NCI-H1048 (cell line): ENCODE measurements around the gene PPAT.
"Not testable (repeated sequence)": the region's sequence is repeated elsewhere in the genome, so short reads cannot be mapped to it uniquely, and the experiment has no call there.

Source experiments
- DNase-seq: peaks from one replicate; lab custom pipeline; 2025; lab: John Stamatoyannopoulos, UW

Gene PPAT

DNA sequence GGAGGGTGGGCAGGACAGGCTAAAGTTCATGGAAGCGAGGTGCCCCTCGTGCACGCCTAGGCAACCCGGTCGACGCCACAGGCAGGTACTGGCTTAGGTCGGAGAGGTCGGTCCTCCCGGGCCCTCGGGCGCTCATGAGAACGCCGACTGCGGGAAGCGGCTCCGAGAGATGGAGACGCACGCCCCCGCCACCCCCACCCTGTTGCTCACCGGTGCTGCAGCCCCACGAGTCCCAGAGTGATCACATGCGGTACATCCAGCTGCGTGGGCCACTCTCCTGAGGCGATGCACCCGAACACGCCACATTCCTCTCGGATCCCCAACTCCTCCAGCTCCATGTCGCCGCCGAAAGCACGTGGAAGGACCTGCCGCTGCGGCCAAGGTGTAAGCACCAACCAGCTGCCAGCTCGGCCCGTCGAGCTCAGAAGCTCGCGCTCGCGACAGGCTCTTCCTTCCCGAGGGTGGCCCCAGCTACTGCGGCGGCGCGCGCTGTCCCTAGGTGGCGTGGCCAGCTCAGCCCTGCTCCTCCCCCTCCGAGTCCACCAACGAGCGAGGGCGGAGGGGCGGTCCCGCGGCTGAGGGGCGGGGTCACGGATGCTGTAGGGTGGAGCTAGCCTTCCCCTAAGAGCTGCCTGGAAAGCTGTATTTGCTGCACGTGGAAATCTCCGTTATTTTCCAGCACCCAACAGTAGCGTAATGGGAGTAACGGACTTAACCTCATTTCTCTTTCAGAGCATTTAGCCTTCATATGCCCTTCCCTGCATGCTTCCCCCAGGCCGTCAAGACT is at the start of gene PPAT:
PPAT (minus strand) TSS at position 476 of the 787 bp plus-strand sequence; CDS start at position 338, 138 bp downstream.
- peak; percentile 92 for DNase-seq

DNA sequence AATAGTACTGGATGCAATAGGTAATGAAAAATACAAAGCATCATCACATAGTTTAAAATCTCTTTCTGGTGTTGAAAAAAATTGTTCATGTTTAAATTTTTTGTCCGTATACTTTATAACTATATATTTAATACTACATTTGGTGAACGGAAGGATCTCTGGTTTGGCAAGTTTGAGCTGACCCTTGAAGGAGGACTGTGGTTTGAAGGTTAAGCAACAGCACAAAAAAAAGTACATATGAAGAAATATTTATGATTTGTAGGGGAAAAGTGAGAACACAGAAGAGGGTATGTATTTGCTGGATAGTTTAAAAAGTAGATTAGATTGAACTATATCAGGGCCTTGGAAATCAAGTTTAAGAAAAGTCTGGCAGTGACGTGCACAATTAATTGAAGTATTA is 45.3 kb upstream of the PPAT start:
- no peak for DNase-seq

DNA sequence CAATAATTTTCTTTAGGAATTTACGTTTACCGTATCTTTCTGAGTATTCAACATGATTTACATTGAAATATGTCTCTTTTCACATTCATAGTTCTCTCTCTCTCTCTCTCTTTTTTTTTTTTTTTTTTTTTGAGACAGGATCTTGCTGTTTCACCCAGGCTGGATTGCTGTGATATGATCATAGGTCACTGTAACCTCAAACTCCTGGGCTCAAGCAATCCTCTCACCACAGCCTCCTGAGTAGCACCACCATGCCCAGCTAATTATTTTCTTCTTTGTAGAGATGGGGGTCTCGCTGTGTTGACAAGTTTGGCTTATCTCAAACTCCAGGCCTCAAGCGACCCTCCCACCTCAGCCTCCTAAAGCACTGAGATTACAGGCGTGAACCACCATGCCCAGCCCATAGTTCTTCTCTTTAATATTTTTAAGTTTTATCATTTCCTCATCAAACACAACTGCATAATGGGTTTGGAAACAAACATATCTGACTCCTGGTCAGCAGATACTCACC is 41.8 kb upstream of the PPAT start:
- DNase-seq = no peak

DNA sequence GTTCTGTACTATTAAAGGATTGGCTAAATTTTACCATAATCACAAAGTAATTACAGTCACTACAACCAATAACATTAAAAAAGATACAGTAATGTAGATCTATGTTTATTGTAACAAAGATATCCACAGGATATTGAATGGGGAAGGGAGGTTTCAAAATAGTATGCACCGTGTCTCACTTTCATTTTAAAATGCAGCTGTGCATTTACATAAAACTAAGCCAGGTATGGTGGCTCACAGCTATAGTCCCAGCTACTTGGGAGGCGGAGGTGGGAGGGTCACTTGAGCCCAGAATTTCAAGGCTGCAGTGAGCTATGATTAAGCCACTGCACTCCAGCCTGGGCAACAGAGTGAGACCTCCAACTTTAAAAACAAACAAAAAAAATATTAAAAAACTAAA is 40.5 kb upstream of the PPAT start:
- DNase-seq = no peak

DNA sequence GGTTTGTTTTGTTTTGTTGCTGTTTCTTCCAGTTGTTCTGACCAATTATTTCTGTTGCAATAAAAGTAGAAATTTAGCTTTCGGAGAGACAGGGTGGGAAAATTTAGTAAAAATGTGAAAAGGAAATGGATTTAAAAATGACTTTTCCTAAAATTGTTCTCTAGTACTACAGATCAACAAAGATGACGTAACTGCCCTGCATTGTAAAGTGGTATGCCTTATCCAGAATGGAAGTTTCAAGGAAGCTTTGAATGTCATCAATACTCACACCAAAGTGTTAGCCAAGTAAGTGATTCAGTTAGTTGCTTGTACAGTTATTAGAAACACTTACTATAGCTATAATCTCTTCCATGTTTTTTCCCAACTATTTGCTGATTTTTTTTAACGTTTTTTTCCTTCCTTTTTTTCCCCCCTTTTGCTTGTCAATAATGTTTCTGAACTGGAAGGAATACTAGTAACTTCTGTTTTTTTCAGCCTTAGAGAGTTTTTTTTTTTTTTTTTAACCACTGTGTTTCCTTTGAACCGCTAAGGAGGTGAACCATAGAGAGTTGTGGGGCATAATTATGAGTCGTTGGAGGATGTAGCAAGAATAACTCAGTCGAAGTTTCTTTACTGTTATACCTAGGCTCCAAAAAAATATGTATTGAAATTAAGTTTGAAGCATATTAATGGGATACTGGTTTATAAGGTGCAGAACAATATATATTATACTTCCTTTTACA is 34.2 kb upstream of the PPAT start:
- no peak for DNase-seq

DNA sequence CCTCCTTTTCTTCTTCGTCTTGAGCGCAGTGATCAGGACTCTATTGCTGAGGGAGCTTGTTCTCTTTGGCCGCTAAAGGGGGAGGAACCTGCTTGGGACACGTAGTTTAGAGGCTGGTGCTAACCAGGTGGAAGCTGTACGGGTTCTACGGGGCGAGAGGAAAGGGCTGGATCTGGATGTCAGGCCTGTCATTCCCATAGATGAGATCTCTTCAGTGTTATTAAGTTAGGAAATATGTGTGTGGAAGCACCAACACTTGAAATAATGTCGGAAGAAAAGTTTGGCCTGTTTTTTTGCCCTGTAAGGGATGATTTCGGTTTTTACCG is 32.6 kb upstream of the PPAT start:
- DNase-seq = no peak

DNA sequence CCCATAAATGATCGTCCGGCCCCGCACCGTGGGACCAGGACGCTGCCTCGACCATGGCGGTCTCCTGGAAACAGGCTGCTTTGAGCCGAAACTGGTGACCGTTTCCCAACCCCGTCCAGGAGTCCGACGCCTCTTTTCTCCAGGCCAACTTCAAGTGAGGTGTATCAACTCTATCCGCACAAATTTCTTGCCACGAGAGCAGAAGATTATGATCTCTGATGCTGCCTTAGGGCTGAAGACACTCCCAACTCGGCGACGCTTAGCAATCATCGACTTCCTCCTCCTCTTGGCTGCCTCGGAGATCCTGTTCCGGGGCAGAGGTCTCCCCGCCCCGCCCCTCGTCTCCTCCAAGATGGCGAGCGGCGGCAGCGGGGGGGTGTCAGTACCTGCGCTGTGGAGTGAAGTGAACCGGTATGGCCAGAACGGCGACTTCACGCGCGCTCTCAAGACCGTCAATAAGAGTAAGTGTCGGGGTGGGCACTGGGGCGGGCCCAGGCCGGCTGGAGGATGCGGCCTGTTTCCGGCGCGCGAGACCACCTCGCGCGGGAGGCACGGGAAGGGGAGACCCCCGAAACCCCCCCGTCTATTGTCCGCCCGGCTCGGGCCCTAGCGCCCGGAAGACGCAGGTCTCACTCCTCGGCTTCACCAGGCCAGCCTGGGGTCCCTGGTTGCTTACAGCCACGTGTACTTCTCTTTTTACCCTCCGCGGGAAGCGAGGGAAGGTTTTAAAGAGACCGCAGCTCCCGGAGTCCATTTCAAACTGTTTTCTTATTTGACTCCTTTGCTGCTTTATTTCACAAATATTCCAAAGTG is 32.1 kb upstream of the PPAT start, which contains the start of gene SRP72:
SRP72 (plus strand) TSS at position 334 of the 813 bp plus-strand sequence; CDS start at position 353, 19 bp downstream.
- peak; percentile 74 for DNase-seq

DNA sequence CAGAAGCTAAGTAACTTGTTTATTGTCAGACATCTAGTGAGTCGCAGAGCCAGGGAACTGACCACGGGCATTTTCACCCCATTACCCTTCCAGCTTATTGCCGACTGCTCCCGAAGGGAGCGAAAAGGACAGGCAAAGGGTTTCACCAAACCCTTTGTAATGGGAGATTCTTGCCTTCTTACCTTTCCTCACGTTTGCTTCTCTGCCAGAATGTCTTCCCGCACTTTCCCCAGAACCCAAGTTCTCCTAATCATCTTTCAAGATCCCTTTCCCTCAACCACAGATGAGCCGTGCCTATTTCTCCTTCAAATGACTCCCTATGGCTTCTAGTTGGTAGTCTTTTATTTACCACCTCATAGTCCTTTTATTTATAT is 31.5 kb upstream of the PPAT start:
- no peak for DNase-seq

DNA sequence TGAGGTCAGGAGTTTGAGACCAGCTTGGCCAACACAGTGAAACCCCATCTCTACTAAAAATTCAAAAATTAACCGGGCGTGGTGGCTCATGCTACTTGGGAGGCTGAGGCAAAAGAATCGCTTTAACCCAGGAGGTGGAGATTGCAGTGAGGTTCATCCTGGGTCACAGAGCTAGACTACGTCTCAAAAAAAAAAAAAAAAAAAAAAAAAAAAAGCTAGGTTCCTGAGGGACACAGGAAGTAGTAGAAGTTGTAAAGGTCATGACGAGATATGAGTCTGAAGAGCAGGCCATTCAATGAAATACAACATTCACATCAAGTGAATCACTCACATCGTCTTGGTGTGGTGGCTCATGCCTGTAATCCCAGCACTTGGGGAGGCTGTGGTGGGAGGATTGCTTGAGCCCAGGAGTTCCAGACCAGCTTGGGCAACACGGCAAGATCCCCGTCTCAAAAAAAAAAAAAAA is 30.9 kb upstream of the PPAT start:
- DNase-seq = not testable (repeated sequence)

DNA sequence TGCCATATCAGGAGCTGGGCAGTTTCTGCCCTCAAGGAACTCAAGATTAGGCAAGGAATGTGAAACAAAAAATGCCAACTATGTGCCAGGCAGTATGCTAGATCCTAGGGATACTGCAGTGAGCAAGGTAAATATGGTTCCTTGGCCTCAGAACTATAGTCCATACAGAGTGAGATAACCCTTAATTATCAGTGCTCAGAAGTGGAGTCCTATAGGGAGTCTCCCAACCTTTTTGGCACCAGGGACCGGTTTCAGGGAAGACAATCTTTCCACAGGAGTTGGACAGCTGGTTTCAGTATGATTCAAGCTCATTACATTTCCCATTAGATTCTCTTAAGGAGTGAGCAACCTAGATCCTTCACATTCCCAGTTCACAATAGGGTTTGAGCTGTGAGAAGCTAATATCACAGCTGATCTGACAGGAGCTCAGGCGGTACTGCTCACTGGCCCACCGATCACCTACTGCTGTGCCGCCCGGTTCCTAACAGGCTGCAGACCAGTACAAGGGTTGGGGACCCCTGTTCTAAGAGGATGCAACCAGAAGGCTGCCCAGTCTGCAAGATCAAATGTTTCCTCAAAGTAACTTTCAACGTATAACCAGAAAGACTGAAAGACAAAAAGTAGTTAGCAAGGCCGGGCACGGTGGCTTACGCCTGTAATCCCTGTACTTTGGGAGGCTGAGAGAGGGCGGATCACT is 30.3 kb upstream of the PPAT start:
- DNase-seq = no peak

DNA sequence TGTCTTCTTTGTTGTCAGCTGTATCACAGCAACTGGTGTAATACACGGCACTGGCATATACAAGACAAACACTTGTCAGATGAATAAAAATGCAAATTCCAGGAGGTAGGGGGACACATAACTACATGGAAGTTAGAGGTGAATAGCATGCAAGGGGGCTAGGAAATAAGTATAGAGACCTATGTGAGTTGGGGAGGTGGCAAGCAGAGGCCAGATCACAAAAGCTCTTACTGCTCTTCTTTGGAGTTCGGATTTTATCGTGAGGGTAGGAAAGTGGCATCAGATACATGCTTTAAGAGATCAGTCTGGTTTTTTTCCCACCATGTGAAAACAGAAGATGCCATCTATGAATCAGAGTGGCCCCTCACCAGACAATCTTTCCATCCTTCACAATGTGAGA is 29.2 kb upstream of the PPAT start:
- DNase-seq = no peak

DNA sequence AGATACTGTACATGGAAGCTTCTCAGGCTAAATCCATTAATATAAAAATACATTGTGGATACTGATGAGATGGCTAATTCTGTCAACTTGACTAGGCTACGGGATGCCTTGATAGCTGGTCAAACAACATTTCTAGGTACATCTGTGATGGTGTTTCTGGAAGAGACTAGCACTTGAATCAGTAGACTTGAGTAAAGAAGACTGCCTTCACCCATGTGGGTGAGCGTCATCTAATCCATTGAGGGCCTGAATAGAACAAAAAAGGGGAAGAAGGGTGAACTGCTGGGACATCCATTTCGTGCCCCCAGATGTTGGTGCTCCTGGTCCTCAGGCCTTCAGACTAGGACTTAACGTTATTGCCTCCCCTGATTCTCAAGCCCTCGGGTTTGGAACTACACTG is 28.3 kb upstream of the PPAT start:
- no peak for DNase-seq

DNA sequence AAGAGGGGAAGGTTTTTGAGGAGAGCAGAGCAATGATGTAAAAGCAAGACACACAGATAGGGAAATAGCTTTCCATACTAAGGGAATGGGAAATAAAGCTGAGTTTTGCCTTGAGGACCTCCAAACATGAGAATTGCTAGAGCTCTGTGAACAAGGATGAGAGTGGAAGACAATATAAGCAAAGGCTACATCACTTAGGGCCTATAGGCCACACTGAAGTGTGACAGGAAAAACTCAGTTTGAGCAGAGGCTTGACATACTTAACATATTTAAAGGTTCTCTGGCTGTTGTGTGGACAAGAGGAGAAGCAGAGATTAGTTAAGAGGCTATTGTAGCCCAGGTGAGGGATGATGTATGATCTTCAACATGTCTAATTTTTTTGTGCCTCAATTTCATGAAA is 26.7 kb upstream of the PPAT start:
- no peak for DNase-seq

DNA sequence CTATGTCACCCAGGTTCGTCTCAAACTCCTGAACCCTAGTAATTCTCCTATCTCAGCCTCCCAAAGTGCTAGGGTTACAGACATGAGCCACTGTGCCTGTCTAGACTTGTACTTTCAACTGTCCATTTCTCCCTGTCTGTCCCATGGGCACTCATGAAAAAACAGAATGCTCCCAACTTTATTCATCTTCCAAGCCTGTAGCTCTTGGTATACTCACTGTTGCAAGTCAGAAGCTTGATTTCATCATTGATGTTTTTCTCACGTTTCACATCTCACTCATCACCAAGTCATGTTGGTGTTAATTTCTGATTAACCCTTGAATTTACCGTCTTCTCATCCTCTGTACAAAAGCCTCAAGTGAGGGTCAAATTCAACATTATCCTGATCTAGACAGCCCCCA is 24.7 kb upstream of the PPAT start:
- no peak for DNase-seq

DNA sequence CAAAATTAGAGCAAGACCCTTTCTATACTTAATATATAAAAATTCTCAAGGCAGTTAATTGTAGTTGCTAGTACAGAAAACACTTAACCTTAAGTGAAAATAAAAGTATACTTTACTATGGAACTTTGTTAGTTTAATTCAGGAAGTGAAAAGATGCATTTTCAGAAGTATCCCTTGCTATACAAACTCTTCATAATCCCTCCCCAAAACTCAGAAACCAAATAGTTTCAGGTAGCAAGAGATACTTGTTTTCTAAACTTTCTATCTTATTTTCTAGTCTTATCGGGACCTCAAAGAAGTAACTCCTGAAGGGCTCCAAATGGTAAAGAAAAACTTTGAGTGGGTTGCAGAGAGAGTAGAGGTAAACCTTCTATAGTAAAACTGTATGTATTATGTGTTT is 14.9 kb upstream of the PPAT start:
- no peak for DNase-seq

DNA sequence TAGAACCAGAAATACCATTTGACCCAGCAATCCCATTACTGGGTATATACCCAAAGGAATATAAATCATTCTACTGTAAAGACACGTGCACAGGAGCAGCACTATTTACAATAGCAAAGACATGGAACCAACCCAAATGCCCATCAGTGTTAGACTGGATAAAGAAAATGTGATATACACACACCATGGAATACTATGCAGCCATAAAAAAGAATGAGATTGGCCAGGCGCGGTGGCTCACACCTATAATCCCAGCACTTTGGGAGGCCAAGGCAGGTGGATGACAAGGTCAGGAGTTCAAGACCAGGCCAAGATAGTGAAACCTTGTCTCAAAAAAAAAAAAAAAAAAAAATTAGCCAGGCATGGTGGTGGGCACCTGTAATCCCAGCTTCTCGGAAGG is 14.1 kb upstream of the PPAT start:
- DNase-seq = not testable (repeated sequence)

DNA sequence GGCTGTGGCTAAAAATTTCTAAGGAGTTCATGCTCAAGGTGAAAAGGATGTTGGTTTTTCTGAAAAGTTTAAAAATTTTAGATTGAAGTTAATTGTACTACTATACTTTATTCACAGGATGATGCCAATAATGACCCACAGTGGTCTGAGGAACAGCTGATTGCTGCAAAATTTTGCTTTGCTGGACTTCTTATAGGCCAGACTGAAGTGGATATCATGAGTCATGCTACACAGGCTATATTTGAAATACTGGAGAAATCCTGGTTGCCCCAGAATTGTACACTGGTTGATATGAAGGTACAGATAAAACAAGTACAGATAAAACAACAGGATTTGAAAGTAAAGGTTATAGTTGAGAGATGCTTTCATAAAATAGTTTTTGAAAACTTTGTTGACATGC is 12.9 kb upstream of the PPAT start:
- DNase-seq = no peak

DNA sequence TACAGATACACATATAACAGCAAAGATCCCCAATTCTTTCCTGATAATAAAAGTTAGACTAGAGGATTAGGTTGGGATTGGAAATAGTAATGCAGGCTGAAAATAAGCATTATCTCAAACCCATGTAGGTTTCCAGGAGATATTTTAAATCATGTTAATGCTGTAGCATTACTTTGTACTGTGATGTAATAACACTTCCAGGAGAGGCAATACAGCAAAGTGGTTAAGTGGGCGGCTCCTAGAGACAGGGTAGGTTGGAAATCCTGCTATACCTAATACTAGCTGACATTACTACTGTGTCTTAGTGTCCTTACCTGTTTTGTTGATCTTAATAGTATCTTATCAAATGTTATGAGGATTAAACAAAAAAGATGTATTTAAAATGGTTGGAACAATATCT is 10.3 kb upstream of the PPAT start:
- no peak for DNase-seq

DNA sequence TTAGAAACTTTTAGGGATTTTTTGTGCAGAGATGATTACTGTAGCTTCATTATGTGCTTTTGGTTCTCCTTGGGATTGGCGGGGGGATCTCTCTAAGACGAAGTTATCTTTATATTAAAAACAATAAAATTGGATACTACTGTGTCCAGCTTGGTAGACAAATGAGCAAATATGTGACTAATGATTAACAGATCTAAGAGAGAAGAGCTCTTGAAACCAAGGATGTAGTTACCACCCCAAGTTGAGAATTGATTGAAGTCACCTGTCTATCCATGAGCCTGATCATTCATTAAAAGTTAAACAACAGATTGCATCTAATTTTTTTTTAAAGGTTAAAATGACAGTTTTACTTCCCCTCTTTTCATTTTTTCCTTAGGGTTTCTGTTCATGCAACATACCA is 9.3 kb upstream of the PPAT start:
- no peak for DNase-seq

DNA sequence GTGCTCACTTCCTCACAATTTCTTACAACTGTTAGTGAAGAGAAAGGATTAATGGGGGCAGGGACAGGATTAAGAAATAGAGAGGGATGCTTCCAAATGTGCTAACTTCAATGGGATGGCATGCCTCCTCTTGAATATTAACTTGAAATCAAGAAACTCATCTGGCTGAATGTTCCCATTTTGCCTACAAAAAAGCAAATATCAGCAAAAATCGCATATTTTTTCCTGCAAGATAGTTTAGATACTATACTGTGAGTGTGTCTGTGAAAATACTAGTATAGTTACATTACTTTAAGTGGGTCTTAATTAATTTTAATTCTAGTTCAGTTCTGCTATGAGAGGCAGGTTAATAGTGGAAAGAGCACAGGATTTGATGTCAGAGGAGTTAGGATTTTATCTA is 5.6 kb upstream of the PPAT start:
- DNase-seq = no peak

DNA sequence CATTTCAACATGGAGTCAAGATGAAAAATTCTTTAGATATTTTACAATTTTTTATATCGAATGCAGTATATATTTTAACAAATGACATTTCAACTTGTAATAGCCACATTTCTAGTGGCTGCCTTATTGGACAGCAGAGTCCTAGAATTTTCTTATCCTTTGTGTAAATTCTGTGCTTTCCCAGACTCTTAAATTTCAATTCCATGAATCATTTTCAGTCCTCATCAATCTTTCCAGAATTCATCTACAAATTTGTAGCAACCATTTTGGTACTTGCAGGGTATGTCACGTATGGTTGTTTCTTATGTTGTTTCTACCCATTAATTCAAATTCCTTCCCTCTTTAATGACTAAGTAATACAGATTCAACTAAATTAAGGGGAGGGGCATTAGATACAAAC is 3.4 kb upstream of the PPAT start:
- DNase-seq = no peak

DNA sequence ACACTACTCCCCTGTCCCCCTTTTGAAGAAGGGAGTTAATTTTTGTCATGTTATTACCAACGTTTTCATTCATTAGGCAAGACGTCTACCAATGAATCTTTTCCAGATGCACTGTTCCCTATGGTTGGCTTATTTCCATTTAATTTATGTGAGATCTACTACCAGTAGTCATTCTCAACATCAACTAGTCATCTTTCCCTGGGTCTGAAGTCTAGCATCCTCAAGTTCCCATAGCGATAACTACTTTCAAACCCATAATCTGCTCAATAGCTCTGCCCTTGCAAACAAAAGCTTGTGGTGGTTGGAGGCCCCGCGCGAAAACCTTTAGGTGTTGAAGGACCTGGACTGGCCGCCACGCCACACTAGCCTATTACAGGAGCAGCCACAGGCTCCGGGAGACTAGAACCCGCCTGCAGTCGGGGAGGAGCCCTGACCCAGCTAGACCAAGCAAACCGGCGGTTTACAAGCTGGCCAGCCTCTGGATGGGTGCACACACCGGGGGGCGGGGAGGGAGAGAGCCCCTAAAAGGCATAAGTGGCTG is 746 bp downstream of the PPAT start:
- DNase-seq = no peak
